Measurements from ENCODE around the gene MYO10.

DNA sequence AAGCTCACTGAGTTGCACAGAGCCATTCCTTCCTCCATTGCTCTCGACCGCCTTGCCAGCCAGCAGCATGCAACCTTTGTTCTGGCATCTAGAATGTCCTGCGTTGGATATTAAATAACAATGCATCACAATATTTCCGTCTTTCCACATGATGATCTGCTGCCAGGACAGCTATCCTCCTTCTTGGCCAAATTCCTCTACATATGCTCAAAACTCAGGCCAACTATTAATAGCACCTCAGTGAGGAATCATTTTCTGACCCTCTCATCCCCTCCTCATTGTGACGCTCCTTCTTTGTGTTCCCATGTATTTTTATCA lies 128.6 kb downstream of the MYO10 start:
- TF ChIP-seq, protein P1, sequence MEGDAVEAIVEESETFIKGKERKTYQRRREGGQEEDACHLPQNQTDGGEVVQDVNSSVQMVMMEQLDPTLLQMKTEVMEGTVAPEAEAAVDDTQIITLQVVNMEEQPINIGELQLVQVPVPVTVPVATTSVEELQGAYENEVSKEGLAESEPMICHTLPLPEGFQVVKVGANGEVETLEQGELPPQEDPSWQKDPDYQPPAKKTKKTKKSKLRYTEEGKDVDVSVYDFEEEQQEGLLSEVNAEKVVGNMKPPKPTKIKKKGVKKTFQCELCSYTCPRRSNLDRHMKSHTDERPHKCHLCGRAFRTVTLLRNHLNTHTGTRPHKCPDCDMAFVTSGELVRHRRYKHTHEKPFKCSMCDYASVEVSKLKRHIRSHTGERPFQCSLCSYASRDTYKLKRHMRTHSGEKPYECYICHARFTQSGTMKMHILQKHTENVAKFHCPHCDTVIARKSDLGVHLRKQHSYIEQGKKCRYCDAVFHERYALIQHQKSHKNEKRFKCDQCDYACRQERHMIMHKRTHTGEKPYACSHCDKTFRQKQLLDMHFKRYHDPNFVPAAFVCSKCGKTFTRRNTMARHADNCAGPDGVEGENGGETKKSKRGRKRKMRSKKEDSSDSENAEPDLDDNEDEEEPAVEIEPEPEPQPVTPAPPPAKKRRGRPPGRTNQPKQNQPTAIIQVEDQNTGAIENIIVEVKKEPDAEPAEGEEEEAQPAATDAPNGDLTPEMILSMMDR (IDR thresholded peaks at IDR 0.05): no peak
- no peak for TF ChIP-seq POLR2A (IDR thresholded peaks at IDR 0.05)
